Thyroid gland (tissue), 4 donors: ENCODE measurements around the gene OTOGL. TPM values are rescaled to one million over a fixed set of nuclear protein-coding genes. Genes with fewer than 3 reads are reported as not detected.
A peak's percentile ranks its signal among the peaks of the same experiment; 100 is the strongest.

Experiments
- DNase-seq, 2 donors: peaks; one replicate each; pipeline ENCODE4 v3.0.0-alpha.2; 2019
- H3K27ac ChIP-seq, 3 donors: fragments of 200-600 bp; sonication (generic); 1 replicate in 2 of 3; 2 replicates in 1 of 3; pipeline ENCODE4 v1.5.1; 2016 to 2019; ENCODE audit warnings: mild to moderate bottlenecking in 1 of 3, moderate library complexity in 1 of 3
- H3K27me3 ChIP-seq: fragments of 200-600 bp; sonication (generic); one replicate; pipeline ENCODE4 v1.5.1; 2019
- H3K36me3 ChIP-seq, 2 donors: fragments of 200-600 bp; sonication (generic); one replicate each; pipeline ENCODE4 v1.5.1; 2016 to 2019
- H3K4me1 ChIP-seq, 2 donors: fragments of 200-600 bp; sonication (generic); one replicate each; pipeline ENCODE4 v1.5.1; 2017 to 2019
- H3K4me3 ChIP-seq, 3 donors: fragments of 200-600 bp; sonication (generic); replicated peaks in 1 of 3; 1 replicate in 2 of 3; 2 replicates in 1 of 3; pipeline ENCODE4 v1.5.1; 2016; ENCODE audit warnings: mild to moderate bottlenecking in 1 of 3
- H3K9me3 ChIP-seq: fragments of 200-600 bp; sonication (generic); one replicate; pipeline ENCODE4 v1.5.1; 2017
- POLR2A ChIP-seq, 2 donors: fragments of 450-650 bp; IDR thresholded peaks; one replicate each; pipeline ENCODE4 v1.6.1; 2017; ENCODE audit warnings: antibody characterized with exemption in 2 of 2, mild to moderate bottlenecking in 2 of 2, moderate library complexity in 1 of 2
- WGBS, 2 donors: methylation state at CpG; one replicate each; pipeline ENCODE4 v1.1.5; 2017; 5-methylcytosine and 5-hydroxymethylcytosine counted together
- intact Hi-C: fragments of 100-400 bp; cut with DNase I; formaldehyde crosslinking; loops from one replicate; pipeline ENCODE4 v1.15.1; 2023
- total RNA-seq, 4 donors: library from RNA; depleted of rRNA; stranded (reverse); fragments of >200 nt; gene quantifications; one replicate each; pipeline ENCODE4 v1.2.3, GENCODE V29; 2016
- TF ChIP-seq, protein P1 (sequence below), 6 experiments: fragments of 200-600 bp in 3 of 6; fragments of 450-650 bp in 3 of 6; sonication (generic) in 3 of 6; IDR thresholded peaks; one replicate each; pipeline ENCODE4 v1.5.1; 2016 to 2019; ENCODE audit warnings: antibody characterized with exemption in 6 of 6, mild to moderate bottlenecking in 2 of 6, inconsistent platforms in 1 of 6, moderate library complexity in 1 of 6

Gene OTOGL
- total RNA-seq, 4 donors from 2014 or later, result 0.11 to 0.13 TPM; not detected in 2

DNA sequence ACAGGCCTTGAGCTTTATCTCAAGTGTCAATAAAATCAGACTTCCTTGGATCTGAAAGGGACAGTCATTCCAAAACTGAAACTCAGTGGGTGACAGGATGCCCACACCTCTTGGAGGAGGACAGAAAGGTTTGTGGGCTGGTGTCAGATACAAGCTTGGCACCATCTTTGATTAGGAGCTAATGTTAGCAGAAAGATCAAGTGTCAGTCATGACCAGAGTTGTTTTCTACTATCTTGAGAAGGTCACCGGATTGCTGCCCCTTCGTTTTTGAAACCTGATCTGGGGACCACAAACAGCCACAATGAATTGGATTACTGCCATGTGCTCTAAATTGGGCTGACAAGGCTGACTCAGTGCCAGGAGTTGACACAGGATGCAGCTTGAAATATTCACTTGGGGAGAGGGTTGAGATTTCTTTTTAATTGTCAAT is 88.3 kb downstream of the OTOGL start:
- no peak for TF ChIP-seq POLR2A (IDR thresholded peaks at IDR 0.05)
- TF ChIP-seq, protein P1, sequence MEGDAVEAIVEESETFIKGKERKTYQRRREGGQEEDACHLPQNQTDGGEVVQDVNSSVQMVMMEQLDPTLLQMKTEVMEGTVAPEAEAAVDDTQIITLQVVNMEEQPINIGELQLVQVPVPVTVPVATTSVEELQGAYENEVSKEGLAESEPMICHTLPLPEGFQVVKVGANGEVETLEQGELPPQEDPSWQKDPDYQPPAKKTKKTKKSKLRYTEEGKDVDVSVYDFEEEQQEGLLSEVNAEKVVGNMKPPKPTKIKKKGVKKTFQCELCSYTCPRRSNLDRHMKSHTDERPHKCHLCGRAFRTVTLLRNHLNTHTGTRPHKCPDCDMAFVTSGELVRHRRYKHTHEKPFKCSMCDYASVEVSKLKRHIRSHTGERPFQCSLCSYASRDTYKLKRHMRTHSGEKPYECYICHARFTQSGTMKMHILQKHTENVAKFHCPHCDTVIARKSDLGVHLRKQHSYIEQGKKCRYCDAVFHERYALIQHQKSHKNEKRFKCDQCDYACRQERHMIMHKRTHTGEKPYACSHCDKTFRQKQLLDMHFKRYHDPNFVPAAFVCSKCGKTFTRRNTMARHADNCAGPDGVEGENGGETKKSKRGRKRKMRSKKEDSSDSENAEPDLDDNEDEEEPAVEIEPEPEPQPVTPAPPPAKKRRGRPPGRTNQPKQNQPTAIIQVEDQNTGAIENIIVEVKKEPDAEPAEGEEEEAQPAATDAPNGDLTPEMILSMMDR (IDR thresholded peaks at IDR 0.05), result no peak
- DNase-seq, result peak in 1 of 2 donors; percentile 5
- 17 to 26% methylated on average over 2 of the region's 2 CpGs for WGBS, 2 donors
- Histone ChIP-seq H3K9me3 (no peaks in the 10 kb centered on the region), H3K27ac (peak overlapping the region; percentile 59 to 81 (median 69)), H3K36me3 (no peaks in the 10 kb centered on the region), H3K4me3 (no peak overlapping the region), H3K27me3 (no peaks in the 10 kb centered on the region), H3K4me1 (peaks cover 0 to 4% of the 10 kb centered on the region in 2 donors)
- intact Hi-C loops, result loop anchor here (10.0 kb wide), 2 partner anchors 633 to 763 kb away; no protein-coding TSS in a partner anchor

DNA sequence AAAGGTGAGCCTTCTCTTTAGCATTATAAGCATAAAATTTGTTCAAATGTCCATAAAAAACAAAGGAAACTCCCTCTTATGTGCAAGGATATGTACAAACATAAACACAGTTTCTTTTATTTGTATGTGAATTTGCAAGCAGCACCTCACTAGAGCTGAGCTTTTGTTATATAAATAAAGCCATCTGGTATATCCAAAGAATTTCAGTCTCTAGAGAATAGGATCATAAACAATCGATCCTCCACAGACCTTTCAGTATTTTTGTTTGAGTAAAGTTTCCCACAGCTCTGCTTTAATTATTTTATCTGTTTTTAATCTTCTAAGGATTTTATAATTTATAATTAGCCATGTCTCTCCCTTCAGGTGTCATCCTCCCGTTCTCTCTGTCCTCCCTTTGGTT is 89.2 kb downstream of the OTOGL start:
- no peak for DNase-seq
- 69 to 79% methylated on average over 2 of the region's 2 CpGs for WGBS, 2 donors
- no peak overlapping the region for H3K4me3 ChIP-seq
- no peaks in the 10 kb centered on the region for H3K27me3 ChIP-seq
- peaks cover 0 to 4% of the 10 kb centered on the region in 2 donors for H3K4me1 ChIP-seq
- TF ChIP-seq, protein P1 (IDR thresholded peaks at IDR 0.05), result no peak
- no peak for TF ChIP-seq POLR2A (IDR thresholded peaks at IDR 0.05)
- intact Hi-C loops, result loop anchor here (10.0 kb wide), 2 partner anchors 634 to 764 kb away; no protein-coding TSS in a partner anchor
- H3K36me3 ChIP-seq, result no peaks in the 10 kb centered on the region
- no peaks in the 10 kb centered on the region for H3K9me3 ChIP-seq
- H3K27ac ChIP-seq, result peak overlapping the region in 1 of 3 donors; percentile 81

DNA sequence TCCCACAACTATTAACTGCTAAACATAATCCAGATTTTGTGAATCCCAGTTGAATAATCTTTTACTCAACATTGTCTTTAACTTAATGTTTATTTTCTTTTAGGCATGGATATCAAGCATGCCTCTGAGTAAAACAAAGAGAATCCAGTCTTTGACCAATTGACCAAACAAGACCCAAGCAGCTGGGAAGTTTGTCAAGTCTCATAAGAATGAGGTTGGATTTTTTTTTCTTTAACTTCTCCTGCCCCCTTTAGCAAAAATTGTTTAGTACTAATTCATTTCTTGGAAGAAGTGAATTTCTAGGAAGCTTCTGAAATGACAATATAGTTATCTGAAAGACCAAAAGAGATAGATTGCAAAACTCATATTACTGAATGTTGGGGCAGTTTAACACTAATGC is 89.9 kb downstream of the OTOGL start:
- Histone ChIP-seq H3K9me3 (no peaks in the 10 kb centered on the region), H3K4me1 (peaks cover 0 to 4% of the 10 kb centered on the region in 2 donors), H3K27ac (no peak overlapping the region), H3K4me3 (no peak overlapping the region), H3K27me3 (no peaks in the 10 kb centered on the region), H3K36me3 (no peaks in the 10 kb centered on the region)
- no peak for TF ChIP-seq POLR2A (IDR thresholded peaks at IDR 0.05)
- TF ChIP-seq, protein P1 (IDR thresholded peaks at IDR 0.05), result no peak
- no peak for DNase-seq
- intact Hi-C loops, result loop anchor here (10.0 kb wide), 2 partner anchors 634 to 764 kb away; no protein-coding TSS in a partner anchor

DNA sequence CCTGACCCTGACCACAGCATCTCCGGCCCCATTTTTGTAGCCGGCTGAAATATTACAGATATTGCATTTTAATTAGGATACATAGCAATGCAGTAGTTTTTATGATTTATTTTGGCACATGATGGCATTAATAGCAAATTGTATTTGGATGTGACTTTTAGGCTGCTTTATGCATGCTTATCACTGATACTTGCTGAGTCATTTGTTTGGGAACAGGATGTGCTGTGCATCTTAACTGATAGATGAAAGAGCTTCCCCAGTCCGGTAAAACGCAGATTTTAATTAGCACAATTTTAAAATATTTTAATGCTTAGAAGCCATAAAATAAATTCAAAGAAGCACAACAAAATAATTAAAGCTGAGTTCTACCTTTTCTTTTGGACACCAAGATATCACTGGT is 90.7 kb downstream of the OTOGL start:
- intact Hi-C loops, result loop anchor here (10.0 kb wide), 1 partner anchor 75 kb away; no protein-coding TSS in a partner anchor
- H3K27ac ChIP-seq, result no peak overlapping the region

DNA sequence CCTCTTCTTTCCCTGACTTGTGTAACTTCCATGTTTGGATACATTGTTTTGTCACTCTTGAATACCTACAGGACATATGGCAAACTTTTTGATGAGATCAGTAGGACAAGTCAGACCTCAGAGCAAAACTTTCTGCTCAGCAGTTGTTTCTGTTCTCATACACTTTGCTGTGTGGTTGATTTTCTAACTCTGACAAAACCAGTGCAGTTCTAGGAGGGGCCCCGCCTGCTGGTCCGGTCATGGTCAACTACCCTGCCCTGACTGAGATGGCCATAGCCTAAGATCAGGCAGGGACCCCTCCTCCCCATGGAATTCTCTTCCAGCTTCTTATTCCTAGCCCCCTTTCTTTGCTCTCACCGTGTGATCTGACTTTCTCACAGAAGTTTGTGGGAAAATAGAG is 92.8 kb downstream of the OTOGL start:
- no peak overlapping the region for H3K27ac ChIP-seq
- TF ChIP-seq, protein P1 (IDR thresholded peaks at IDR 0.05), result no peak
- no peaks in the 10 kb centered on the region for H3K9me3 ChIP-seq
- 44 to 55% methylated on average over 3 of the region's 3 CpGs for WGBS, 2 donors
- intact Hi-C loops, result loop anchor here (10.0 kb wide), 1 partner anchor 73 kb away; no protein-coding TSS in a partner anchor
- DNase-seq, result no peak
- no peaks in the 10 kb centered on the region for H3K36me3 ChIP-seq
- H3K27me3 ChIP-seq, result no peaks in the 10 kb centered on the region
- H3K4me3 ChIP-seq, result no peak overlapping the region
- H3K4me1 ChIP-seq, result peaks cover 0 to 4% of the 10 kb centered on the region in 2 donors

More for the DNA sequence above, 90.7 kb downstream of the OTOGL start:
- H3K27me3 ChIP-seq, result no peaks in the 10 kb centered on the region
- DNase-seq, result no peak
- WGBS, 2 donors, result 82 to 83% methylated on average over 4 of the region's 4 CpGs
- TF ChIP-seq, protein P1 (IDR thresholded peaks at IDR 0.05), result no peak
- TF ChIP-seq POLR2A (IDR thresholded peaks at IDR 0.05), result no peak
- no peaks in the 10 kb centered on the region for H3K9me3 ChIP-seq
- no peak overlapping the region for H3K4me3 ChIP-seq
- no peaks in the 10 kb centered on the region for H3K36me3 ChIP-seq
- peaks cover 0 to 4% of the 10 kb centered on the region in 2 donors for H3K4me1 ChIP-seq
